Esophagus muscularis mucosa (tissue), 4 donors: ENCODE measurements around the gene PNPLA6. TPM values are rescaled to one million over a fixed set of nuclear protein-coding genes. Genes with fewer than 3 reads are reported as not detected.

ENCODE experiments used
- DNase-seq: peaks from one replicate; pipeline ENCODE4 v3.0.0-alpha.2; 2017; ENCODE audit errors: extremely low spot score
- H3K27ac ChIP-seq, 4 donors: fragments of 200-600 bp; sonication (generic); replicated peaks in 1 of 4; 1 replicate in 3 of 4; 2 replicates in 1 of 4; pipeline ENCODE4 v1.5.1; 2016 to 2019; ENCODE audit warnings: mild to moderate bottlenecking in 1 of 4
- H3K27me3 ChIP-seq, 4 donors: fragments of 200-600 bp; sonication (generic); one replicate each; pipeline versions ENCODE4 v1.5.1 to v1.6.0; 2016 to 2019
- H3K36me3 ChIP-seq, 4 donors: fragments of 200-600 bp; sonication (generic); one replicate each; pipeline ENCODE4 v1.5.1; 2016 to 2019
- H3K4me1 ChIP-seq, 4 donors: fragments of 200-600 bp; sonication (generic); one replicate each; pipeline ENCODE4 v1.5.1; 2016 to 2019
- H3K4me3 ChIP-seq, 4 donors: fragments of 200-600 bp; sonication (generic); 1 replicate in 2 of 4; 2 replicates in 2 of 4; pipeline ENCODE4 v1.5.1; 2016 to 2019; ENCODE audit warnings: mild to moderate bottlenecking in 4 of 4, moderate library complexity in 1 of 4
- H3K9me3 ChIP-seq, 4 donors: fragments of 200-600 bp; sonication (generic); 1 replicate in 3 of 4; 2 replicates in 1 of 4; pipeline ENCODE4 v1.5.1; 2016 to 2019
- EP300 ChIP-seq: sonication (generic); formaldehyde crosslinking; IDR thresholded peaks from one replicate; pipeline ENCODE4 v1.6.1; 2017; ENCODE audit warnings: antibody characterized with exemption
- POLR2A ChIP-seq: fragments of 450-650 bp; IDR thresholded peaks from one replicate; pipeline ENCODE4 v1.6.1; 2017; ENCODE audit warnings: antibody characterized with exemption, moderate library complexity, mild to moderate bottlenecking, low read depth
- POLR2AphosphoS5 ChIP-seq, 2 donors: sonication (generic); formaldehyde crosslinking; IDR thresholded peaks; one replicate each; pipeline ENCODE4 v1.6.1; 2017; ENCODE audit warnings: antibody characterized with exemption in 2 of 2
- WGBS: methylation state at CpG from one replicate; pipeline ENCODE4 v1.1.5; 2018; 5-methylcytosine and 5-hydroxymethylcytosine counted together
- intact Hi-C: fragments of 100-400 bp; cut with DNase I; formaldehyde crosslinking; loops from one replicate; pipeline ENCODE4 v1.15.1; 2023
- total RNA-seq, 4 donors: library from RNA; depleted of rRNA; stranded (reverse); fragments of >200 nt; gene quantifications; one replicate each; pipeline versions ENCODE4 v1.1.0 to v1.2.1, GENCODE V29; 2016
- TF ChIP-seq, protein P1 (sequence below), 3 experiments: fragments of 200-600 bp in 2 of 3; fragments of 450-650 bp in 1 of 3; sonication (generic) in 2 of 3; IDR thresholded peaks; one replicate each; pipeline ENCODE4 v1.5.1; 2017 to 2019; ENCODE audit warnings: antibody characterized with exemption in 3 of 3, mild to moderate bottlenecking in 2 of 3, moderate library complexity in 1 of 3

The PNPLA6 gene
- total RNA-seq, 4 donors from 2014 or later = 58.1 to 156 (median 85.7) TPM

GRCh38 chr19:7500811-7501450, 34.6 kb upstream of the PNPLA6 start:
- Histone ChIP-seq H3K4me1 (peaks cover 12 to 21% (median 19%) of the 10 kb centered on the region in 4 donors), H3K36me3 (no peaks in the 10 kb centered on the region), H3K9me3 (no peaks in the 10 kb centered on the region), H3K27ac (no peak overlapping the region), H3K4me3 (peak overlapping the region; percentile 49 to 61 (median 51)), H3K27me3 (peaks cover 0 to 60% (median 6%) of the 10 kb centered on the region in 4 donors)
- no peak for TF ChIP-seq POLR2AphosphoS5 (IDR thresholded peaks at IDR 0.05)
- no peak for TF ChIP-seq EP300
- TF ChIP-seq POLR2A = no peak
- DNase-seq = no peak
- intact Hi-C loops = no loop called here
- 0% methylated on average over 44 of the region's 93 CpGs for WGBS

DNA sequence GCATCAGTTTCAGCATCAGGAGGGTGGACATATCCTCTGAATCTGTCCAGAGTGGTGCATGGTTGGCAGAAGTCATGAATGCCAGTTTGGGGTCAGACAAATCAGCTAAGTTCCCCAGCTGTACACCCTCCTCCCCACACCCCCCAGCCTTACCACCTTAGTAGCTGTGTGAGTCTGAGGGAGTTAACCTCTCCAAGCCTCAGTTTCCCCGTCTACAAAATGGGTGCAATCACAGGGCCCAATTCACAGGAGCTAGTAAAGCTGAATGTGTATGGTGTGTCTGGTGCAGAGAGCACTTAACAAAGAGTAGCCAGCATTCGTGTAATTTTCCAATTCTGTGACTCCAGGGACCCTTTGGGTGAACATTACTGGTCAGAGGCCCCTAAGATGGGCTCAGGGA, 33.0 kb upstream of the PNPLA6 start:
- Histone ChIP-seq H3K36me3 (no peaks in the 10 kb centered on the region), H3K27ac (no peak overlapping the region), H3K27me3 (peaks cover 0 to 61% (median 6%) of the 10 kb centered on the region in 4 donors), H3K4me1 (peaks cover 14 to 36% (median 30%) of the 10 kb centered on the region in 4 donors), H3K9me3 (no peaks in the 10 kb centered on the region), H3K4me3 (no peak overlapping the region)
- TF ChIP-seq EP300 (no peak), POLR2A (no peak), POLR2AphosphoS5 (IDR thresholded peaks at IDR 0.05) (no peak)
- TF ChIP-seq, protein P1, sequence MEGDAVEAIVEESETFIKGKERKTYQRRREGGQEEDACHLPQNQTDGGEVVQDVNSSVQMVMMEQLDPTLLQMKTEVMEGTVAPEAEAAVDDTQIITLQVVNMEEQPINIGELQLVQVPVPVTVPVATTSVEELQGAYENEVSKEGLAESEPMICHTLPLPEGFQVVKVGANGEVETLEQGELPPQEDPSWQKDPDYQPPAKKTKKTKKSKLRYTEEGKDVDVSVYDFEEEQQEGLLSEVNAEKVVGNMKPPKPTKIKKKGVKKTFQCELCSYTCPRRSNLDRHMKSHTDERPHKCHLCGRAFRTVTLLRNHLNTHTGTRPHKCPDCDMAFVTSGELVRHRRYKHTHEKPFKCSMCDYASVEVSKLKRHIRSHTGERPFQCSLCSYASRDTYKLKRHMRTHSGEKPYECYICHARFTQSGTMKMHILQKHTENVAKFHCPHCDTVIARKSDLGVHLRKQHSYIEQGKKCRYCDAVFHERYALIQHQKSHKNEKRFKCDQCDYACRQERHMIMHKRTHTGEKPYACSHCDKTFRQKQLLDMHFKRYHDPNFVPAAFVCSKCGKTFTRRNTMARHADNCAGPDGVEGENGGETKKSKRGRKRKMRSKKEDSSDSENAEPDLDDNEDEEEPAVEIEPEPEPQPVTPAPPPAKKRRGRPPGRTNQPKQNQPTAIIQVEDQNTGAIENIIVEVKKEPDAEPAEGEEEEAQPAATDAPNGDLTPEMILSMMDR (IDR thresholded peaks at IDR 0.05) = no peak
- intact Hi-C loops = no loop called here
- WGBS = 68% methylated on average over 2 of the region's 2 CpGs
- no peak for DNase-seq

DNA sequence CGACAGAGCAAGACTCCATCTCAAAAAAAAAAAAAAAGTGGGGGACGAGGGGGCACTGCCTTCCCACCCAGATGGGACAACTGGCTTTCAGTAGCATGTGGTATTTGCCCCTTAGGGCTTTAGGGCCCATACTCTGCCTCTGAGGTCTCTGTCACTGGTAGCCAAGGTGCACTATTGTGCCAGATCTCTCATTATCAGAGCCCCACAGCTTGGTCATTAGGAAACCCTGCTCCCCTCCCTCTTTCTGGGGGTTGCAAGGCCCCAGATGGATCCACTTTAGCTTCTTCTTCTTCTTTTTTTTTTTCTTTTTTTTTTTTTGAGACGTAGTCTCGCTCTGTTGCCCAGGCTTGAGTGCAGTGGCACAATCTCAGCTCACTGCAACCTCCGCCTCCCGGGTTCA, 30.8 kb upstream of the PNPLA6 start:
- intact Hi-C loops = no loop called here

GRCh38 chr19:7505288-7505681, 30.2 kb upstream of the PNPLA6 start:
- Histone ChIP-seq H3K4me1 (peaks cover 14 to 44% (median 38%) of the 10 kb centered on the region in 4 donors), H3K27ac (no peak overlapping the region), H3K9me3 (no peaks in the 10 kb centered on the region), H3K36me3 (no peaks in the 10 kb centered on the region), H3K27me3 (peaks cover 0 to 57% (median 6%) of the 10 kb centered on the region in 4 donors), H3K4me3 (peak overlapping the region in 2 of 4 donors; percentile 20 to 24)
- no peak for DNase-seq
- intact Hi-C loops = no loop called here
- 46% methylated on average over 18 of the region's 19 CpGs for WGBS
- TF ChIP-seq POLR2A (no peak), POLR2AphosphoS5 (IDR thresholded peaks at IDR 0.05) (no peak), EP300 (no peak)
- TF ChIP-seq, protein P1 (IDR thresholded peaks at IDR 0.05) = no peak

More for the DNA sequence above, 30.8 kb upstream of the PNPLA6 start:
- H3K27ac ChIP-seq = no peak overlapping the region
- H3K4me3 ChIP-seq = no peak overlapping the region
- peaks cover 0 to 61% (median 6%) of the 10 kb centered on the region in 4 donors for H3K27me3 ChIP-seq
- no peaks in the 10 kb centered on the region for H3K9me3 ChIP-seq
- WGBS = 83% methylated on average over 6 of the region's 6 CpGs
- H3K36me3 ChIP-seq = no peaks in the 10 kb centered on the region
- H3K4me1 ChIP-seq = peaks cover 14 to 44% (median 38%) of the 10 kb centered on the region in 4 donors
- no peak for DNase-seq
- TF ChIP-seq POLR2A = no peak
- TF ChIP-seq, protein P1 (IDR thresholded peaks at IDR 0.05) = no peak

GRCh38 chr19:7505682-7506384, 29.7 kb upstream of the PNPLA6 start:
- Histone ChIP-seq H3K4me3 (peak overlapping the region; percentile 20 to 27 (median 22)), H3K27ac (peak overlapping the region in 1 of 4 donors; percentile 17), H3K36me3 (no peaks in the 10 kb centered on the region), H3K4me1 (peaks cover 11 to 39% (median 33%) of the 10 kb centered on the region in 4 donors), H3K27me3 (peaks cover 0 to 51% (median 6%) of the 10 kb centered on the region in 4 donors), H3K9me3 (no peaks in the 10 kb centered on the region)
- 9% methylated on average over 14 of the region's 33 CpGs for WGBS
- TF ChIP-seq POLR2AphosphoS5 (IDR thresholded peaks at IDR 0.05) (no peak), EP300 (no peak), POLR2A (no peak)
- TF ChIP-seq, protein P1 (IDR thresholded peaks at IDR 0.05) = no peak
- intact Hi-C loops = no loop called here
- no peak for DNase-seq
